CD14-positive monocyte (primary cell): ENCODE results near the gene EIF4E2. TPM values are rescaled to one million over a fixed set of nuclear protein-coding genes. Genes with fewer than 3 reads are reported as not detected.
A peak's percentile ranks its signal among the peaks of the same experiment; 100 is the strongest.
"Not testable (repeated sequence)": the region's sequence is repeated elsewhere in the genome, so short reads cannot be mapped to it uniquely, and the experiment has no call there.

Source experiments
- DNase-seq, 3 donors: peaks; one replicate each; pipeline ENCODE4 v3.0.0-alpha.2; 2011 to 2022
- H2AFZ ChIP-seq: 2 replicates; pipeline ENCODE4 v1.6.0; 2012; ENCODE audit warnings: mild to moderate bottlenecking, low read depth, low read length, inconsistent platforms; ENCODE audit not compliant: insufficient read depth, poor library complexity, severe bottlenecking
- H3K27ac ChIP-seq, 2 donors: 1 replicate in 1 of 2; 2 replicates in 1 of 2; pipeline ENCODE4 v1.5.1; 2012 to 2013; ENCODE audit warnings: low read length in 2 of 2, control low read depth in 1 of 2, inconsistent platforms in 1 of 2, low read depth in 1 of 2, mild to moderate bottlenecking in 1 of 2
- H3K27me3 ChIP-seq, 2 donors: one replicate each; pipeline versions ENCODE4 v1.6.0 to v1.6.1; 2011 to 2013; ENCODE audit warnings: low read length in 2 of 2; ENCODE audit not compliant: control insufficient read depth in 2 of 2, insufficient read depth in 2 of 2
- H3K36me3 ChIP-seq, 2 donors: replicated peaks in 1 of 2; 1 replicate in 1 of 2; 2 replicates in 1 of 2; pipeline versions ENCODE4 v1.5.1 to v1.6.1; 2012 to 2013; ENCODE audit warnings: low read length in 2 of 2, control low read depth in 1 of 2, inconsistent platforms in 1 of 2, mild to moderate bottlenecking in 1 of 2; ENCODE audit not compliant: insufficient read depth in 2 of 2, control insufficient read depth in 1 of 2
- H3K4me1 ChIP-seq, 2 donors: 1 replicate in 1 of 2; 2 replicates in 1 of 2; pipeline versions ENCODE4 v1.5.1 to v1.6.1; 2012 to 2013; ENCODE audit warnings: low read length in 2 of 2, control low read depth in 1 of 2, inconsistent platforms in 1 of 2, mild to moderate bottlenecking in 1 of 2, moderate library complexity in 1 of 2; ENCODE audit not compliant: insufficient read depth in 2 of 2, control insufficient read depth in 1 of 2
- H3K4me2 ChIP-seq: replicated peaks from 2 replicates; pipeline ENCODE3; 2012; ENCODE audit warnings: low read length, moderate library complexity, mild to moderate bottlenecking; ENCODE audit not compliant: poor library complexity, severe bottlenecking; ENCODE audit errors: extremely low read depth
- H3K4me3 ChIP-seq, 3 experiments: fragments of 200-600 bp in 1 of 3; sonication (generic) in 1 of 3; replicated peaks in 1 of 3; 1 replicate in 2 of 3; 2 replicates in 1 of 3; pipeline ENCODE4 v1.5.1; 2011 to 2013; ENCODE audit warnings: low read length in 3 of 3, mild to moderate bottlenecking in 3 of 3, control low read depth in 2 of 3, low read depth in 2 of 3, inconsistent platforms in 1 of 3, moderate library complexity in 1 of 3
- H3K79me2 ChIP-seq: 2 replicates; pipeline ENCODE4 v1.6.0; 2012; ENCODE audit warnings: mild to moderate bottlenecking, control low read depth, inconsistent platforms, low read length, moderate library complexity; ENCODE audit not compliant: insufficient read depth
- H3K9ac ChIP-seq: 2 replicates; pipeline ENCODE4 v1.6.0; 2017; ENCODE audit warnings: low read length, mild to moderate bottlenecking; ENCODE audit not compliant: insufficient read depth, poor library complexity, severe bottlenecking
- H3K9me3 ChIP-seq, 2 donors: replicated peaks in 1 of 2; 1 replicate in 1 of 2; 2 replicates in 1 of 2; pipeline versions ENCODE4 v1.5.1 to v1.6.1; 2012 to 2013; ENCODE audit warnings: low read length in 2 of 2, control low read depth in 1 of 2; ENCODE audit not compliant: control insufficient read depth in 1 of 2, insufficient read depth in 1 of 2
- H4K20me1 ChIP-seq: 2 replicates; pipeline ENCODE4 v1.6.0; 2012; ENCODE audit warnings: mild to moderate bottlenecking, low read length, control low read depth, moderate library complexity; ENCODE audit not compliant: insufficient read depth
- H3K27ac Mint-ChIP-seq, 7 donors: one replicate each; pipeline ENCODE4 v1.8.0; 2020; ENCODE audit warnings: mild to moderate bottlenecking in 7 of 7, mixed read lengths in 7 of 7, moderate library complexity in 6 of 7, inconsistent platforms in 2 of 7
- H3K27me3 Mint-ChIP-seq, 3 donors: one replicate each; pipeline ENCODE4 v1.8.0; 2021 to 2022; ENCODE audit warnings: low read depth in 3 of 3, mild to moderate bottlenecking in 3 of 3, mixed read lengths in 3 of 3, moderate library complexity in 3 of 3, inconsistent platforms in 1 of 3
- H3K36me3 Mint-ChIP-seq, 2 donors: one replicate each; pipeline ENCODE4 v1.8.0; 2020; ENCODE audit warnings: mixed read lengths in 2 of 2, inconsistent platforms in 1 of 2, mild to moderate bottlenecking in 1 of 2
- H3K4me1 Mint-ChIP-seq: one replicate; pipeline ENCODE4 v1.8.0; 2020; ENCODE audit warnings: mild to moderate bottlenecking, mixed read lengths
- H3K4me3 Mint-ChIP-seq, 2 donors: one replicate each; pipeline ENCODE4 v1.8.0; 2020; ENCODE audit warnings: mild to moderate bottlenecking in 2 of 2, mixed read lengths in 2 of 2, moderate library complexity in 1 of 2
- H3K9me3 Mint-ChIP-seq, 7 donors: one replicate each; pipeline ENCODE4 v1.8.0; 2020 to 2022; ENCODE audit warnings: mixed read lengths in 7 of 7, mild to moderate bottlenecking in 6 of 7, moderate library complexity in 6 of 7, inconsistent platforms in 2 of 7
- CTCF ChIP-seq: fragments of 200-600 bp; IDR thresholded peaks from one replicate; pipeline ENCODE4 v1.8.0; 2022; ENCODE audit warnings: antibody characterized with exemption, mild to moderate bottlenecking
- WGBS: methylation state at CpG from one replicate; pipeline ENCODE4 v1.1.5; 2013; ENCODE audit warnings: missing lambda C conversion rate; ENCODE audit not compliant: insufficient coverage; 5-methylcytosine and 5-hydroxymethylcytosine counted together
- intact Hi-C, 2 donors: fragments of 100-400 bp; cut with micrococcal nuclease; formaldehyde crosslinking; loops; one replicate each; pipeline versions ENCODE4 v1.15.0 to v1.15.1; 2023
- polyA plus RNA-seq, 3 donors: library from polyadenylated mRNA; depleted of rRNA in 1 of 3; unstranded in 2 of 3; stranded (reverse) in 1 of 3; fragments of 300-500 nt in 2 of 3; fragments of >200 nt in 1 of 3; fragmentation: Illumina TruSeq in 2 of 3; gene quantifications; 1 replicate in 2 of 3; 2 replicates in 1 of 3; pipeline ENCODE4 v1.2.3, GENCODE V29; 2012 to 2021

EIF4E2 gene
- polyA plus RNA-seq, 3 donors: 67.2 to 213 (median 188) TPM

GRCh38 chr2:232569541-232569940 is 19.1 kb downstream of the EIF4E2 start:
- no peak overlapping the region for H3K9ac ChIP-seq
- H3K4me2 ChIP-seq: no peak overlapping the region
- H3K4me1 Mint-ChIP-seq: peaks cover 4% of the 10 kb centered on the region
- WGBS: no CpG with 5 or more reads among the region's 9 CpGs
- no peak for DNase-seq
- no peak overlapping the region for H2AFZ ChIP-seq
- H3K4me1 ChIP-seq: no peaks in the 10 kb centered on the region
- peak overlapping the region in 1 of 2 donors; percentile 31 for H3K27ac ChIP-seq
- H3K27ac Mint-ChIP-seq: peak overlapping the region in 1 of 7 donors; percentile 10
- peaks cover 94 to 99% of the 10 kb centered on the region in 2 donors for H3K36me3 Mint-ChIP-seq
- no peaks in the 10 kb centered on the region for H3K27me3 ChIP-seq
- no peak for TF ChIP-seq CTCF
- H3K36me3 ChIP-seq: peaks cover 92 to 100% of the 10 kb centered on the region in 2 donors
- intact Hi-C loops: no loop called here
- H3K4me3 ChIP-seq: no peak overlapping the region
- H3K27me3 Mint-ChIP-seq: peaks cover 0 to 1% (median 0%) of the 10 kb centered on the region in 3 donors
- H4K20me1 ChIP-seq: peaks cover 54% of the 10 kb centered on the region
- peaks cover 0 to 1% (median 0%) of the 10 kb centered on the region in 7 donors for H3K9me3 Mint-ChIP-seq
- H3K4me3 Mint-ChIP-seq: no peak overlapping the region
- H3K9me3 ChIP-seq: no peaks in the 10 kb centered on the region
- H3K79me2 ChIP-seq: no peaks in the 10 kb centered on the region

GRCh38 chr2:232570481-232570880 is 20.0 kb downstream of the EIF4E2 start:
- intact Hi-C loops, H3K27me3 ChIP-seq, H3K27me3 Mint-ChIP-seq, H3K79me2 ChIP-seq, H3K4me2 ChIP-seq, H3K27ac Mint-ChIP-seq, H3K4me3 ChIP-seq, H3K9me3 ChIP-seq, H2AFZ ChIP-seq, H3K9ac ChIP-seq, H3K27ac ChIP-seq, H3K4me3 Mint-ChIP-seq, H3K4me1 ChIP-seq, DNase-seq, H3K9me3 Mint-ChIP-seq, H3K4me1 Mint-ChIP-seq: not testable (repeated sequence)
- 96% methylated on average over 3 of the region's 6 CpGs for WGBS
- H3K36me3 Mint-ChIP-seq: peaks cover 93 to 99% of the 10 kb centered on the region in 2 donors
- Histone ChIP-seq H4K20me1 (peaks cover 54% of the 10 kb centered on the region), H3K36me3 (peaks cover 90 to 100% of the 10 kb centered on the region in 2 donors)
